CD4-positive, alpha-beta T cell treated with Interleukin-2 at 100 ng/mL for 4 hours (primary cell): ENCODE data around the gene CTSZ.
"Not testable (repeated sequence)": the region's sequence is repeated elsewhere in the genome, so short reads cannot be mapped to it uniquely, and the experiment has no call there.

ENCODE experiments used
- DNase-seq: peaks from one replicate; pipeline ENCODE4 v3.0.0-alpha.2; 2020; ENCODE audit warnings: low spot score

The CTSZ gene

DNA sequence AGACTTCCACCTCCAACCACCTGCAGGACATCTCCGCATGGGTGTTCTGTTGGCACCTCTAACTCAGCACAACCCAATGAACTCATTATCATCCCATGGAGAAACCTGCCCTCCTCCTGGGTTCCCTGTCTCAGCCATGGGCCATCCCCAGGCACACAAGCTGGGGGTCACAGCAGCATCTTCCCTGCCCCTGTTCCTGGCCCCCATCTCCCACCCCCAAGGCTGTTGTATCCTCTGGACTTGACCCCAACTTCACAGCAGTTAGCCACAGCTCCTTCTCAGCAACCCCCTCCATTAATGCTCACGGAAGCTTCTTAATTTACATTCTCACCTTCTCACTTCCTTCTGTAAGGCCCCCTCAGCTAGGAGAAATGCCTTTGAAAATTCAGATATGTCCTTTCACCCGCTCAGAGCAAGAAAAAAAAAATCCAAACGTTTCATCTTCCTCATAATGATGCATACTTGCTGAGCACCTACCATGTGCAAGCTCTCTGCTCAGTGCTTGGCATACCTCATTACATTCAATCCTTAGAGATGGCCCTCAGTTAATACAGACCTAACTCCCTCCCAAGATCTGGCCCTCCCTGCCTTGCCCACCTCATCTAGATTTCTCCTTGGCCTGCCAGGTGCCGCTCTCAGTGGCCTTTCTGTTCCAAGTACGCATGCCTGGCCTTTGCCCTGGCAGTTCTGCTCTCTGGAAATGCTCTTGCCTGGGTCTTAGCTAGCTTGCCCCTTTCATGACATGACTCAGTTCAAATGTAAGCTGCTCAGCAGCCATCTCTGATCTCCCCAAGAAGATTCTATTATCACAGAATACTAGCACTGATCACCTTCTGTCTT lies 28.5 kb downstream of the CTSZ start:
- no peak for DNase-seq

DNA sequence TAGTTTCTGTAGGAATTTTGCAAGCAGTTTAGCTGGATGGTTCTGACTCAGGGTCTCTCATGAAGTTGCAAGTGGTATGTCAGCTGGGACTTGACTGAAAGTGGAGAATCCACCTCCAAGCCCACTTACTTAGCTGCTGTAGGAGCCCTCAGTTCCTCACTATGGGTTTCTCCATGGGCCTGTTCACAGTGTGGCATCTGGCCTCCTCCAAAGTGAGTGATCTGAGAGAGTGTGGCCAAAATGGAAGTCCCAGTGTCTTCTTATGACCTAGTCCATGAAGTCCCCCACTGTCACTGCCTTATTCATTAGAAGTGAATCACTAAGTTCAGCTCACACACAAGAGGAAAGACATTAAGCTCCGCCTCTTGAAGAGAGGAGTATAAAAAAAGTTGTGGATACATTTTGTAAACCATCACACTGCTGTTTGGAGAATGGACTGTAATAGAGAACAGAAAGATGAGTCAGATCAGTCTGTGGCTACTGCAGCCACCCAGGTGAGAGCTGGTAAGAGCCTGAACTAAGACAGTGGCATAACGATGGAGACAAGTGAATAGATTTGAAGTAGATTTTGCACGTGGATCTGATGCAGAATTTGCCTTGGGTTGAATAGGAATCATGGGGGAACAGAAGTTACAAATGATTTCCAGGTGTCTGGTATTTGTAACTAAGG lies 30.9 kb downstream of the CTSZ start:
- DNase-seq, result no peak

DNA sequence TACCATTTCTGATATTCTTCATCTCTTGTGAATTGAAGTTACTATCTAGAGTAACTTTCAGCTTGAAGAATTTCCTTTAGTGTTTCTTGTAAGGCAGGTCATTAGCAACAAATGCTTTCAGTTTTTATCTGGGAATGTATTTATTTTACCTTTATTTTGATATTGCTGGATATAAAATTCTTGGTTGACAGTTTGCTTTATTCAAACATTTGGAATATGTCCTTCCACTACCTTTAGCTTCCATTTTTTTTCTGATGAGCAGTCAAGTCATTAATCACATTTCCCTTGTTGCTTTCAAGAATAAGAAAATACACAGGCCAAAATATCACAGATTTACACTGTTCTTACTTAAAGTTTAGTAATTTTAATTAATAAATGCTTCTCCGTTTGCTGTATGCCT lies 31.7 kb downstream of the CTSZ start:
- DNase-seq, result no peak

DNA sequence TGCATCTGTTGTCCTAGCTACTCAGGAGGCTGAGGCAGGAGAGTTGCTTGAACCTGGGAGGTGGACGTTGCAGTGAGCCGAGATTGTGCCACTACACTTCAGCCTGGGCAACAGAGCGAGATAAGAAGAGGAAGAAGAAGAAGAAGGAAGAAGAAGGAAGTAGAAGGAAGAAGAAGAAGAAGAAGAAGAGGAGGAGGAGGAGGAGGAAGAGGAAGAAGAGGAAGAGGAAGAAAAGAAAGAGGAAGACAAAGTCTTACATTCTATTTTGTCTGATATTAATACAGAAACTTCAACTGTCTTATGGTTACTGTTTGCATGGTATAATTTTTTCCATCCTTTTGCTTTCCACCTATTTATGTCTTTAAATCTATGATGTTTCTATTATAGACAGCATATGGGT lies 33.2 kb downstream of the CTSZ start:
- DNase-seq, result no peak

DNA sequence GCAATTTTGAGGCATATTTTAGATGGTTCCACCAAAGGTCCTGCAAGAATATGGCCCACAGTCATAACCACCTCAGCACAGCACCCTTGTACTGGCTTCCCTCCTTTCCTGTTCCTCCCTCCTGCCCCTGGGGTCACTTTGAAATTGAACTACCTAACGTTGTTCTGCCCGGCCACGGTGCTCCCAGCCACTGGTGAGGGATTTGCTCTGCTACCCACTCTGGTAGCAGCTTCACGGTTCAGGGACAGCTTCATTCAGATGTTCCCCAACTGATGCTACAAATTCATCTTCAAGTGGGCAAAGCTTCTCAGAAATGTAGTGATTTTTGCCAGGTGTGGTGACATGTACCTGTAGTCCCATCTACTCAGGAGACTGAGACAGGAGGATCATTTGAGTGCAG lies 33.9 kb downstream of the CTSZ start:
- DNase-seq, result no peak

DNA sequence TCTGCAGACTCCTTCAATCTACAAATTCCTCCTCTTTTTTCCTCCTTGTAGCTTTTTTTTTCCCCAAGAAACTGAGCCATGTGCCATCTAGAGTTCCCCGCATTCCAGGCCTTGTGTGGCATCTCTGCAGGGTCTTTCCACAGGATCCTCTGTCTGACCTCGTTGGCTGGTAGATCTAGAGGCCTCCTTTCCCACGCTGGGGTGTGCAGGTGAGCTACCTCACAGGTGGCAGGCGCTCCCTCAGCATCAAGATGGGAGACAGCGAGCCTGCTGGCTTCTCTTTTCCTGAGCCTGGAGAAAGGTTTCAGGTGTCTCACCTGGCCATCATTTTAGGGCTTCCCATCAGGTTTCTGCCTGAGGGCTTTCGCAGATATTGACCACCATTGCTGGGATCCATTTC lies 35.6 kb downstream of the CTSZ start:
- DNase-seq, result no peak

DNA sequence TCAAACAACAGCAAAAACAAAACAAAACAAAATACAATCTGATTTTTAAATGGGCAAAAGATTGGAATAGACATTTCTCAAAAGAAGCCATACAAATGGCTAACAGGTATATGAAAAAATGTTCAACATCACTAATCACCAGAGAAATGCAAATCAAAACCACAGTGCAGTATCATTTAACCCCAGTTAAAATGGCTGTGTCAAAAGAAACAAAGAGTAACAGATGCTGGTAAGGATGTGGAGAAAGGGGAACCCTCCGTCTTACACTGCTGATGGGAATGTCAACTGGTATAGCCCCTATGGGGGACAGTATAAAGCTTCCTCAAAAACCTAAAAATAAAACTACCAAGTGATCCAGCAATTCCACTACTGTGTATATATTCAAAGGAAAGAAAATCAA lies 36.9 kb downstream of the CTSZ start:
- DNase-seq, result no peak

DNA sequence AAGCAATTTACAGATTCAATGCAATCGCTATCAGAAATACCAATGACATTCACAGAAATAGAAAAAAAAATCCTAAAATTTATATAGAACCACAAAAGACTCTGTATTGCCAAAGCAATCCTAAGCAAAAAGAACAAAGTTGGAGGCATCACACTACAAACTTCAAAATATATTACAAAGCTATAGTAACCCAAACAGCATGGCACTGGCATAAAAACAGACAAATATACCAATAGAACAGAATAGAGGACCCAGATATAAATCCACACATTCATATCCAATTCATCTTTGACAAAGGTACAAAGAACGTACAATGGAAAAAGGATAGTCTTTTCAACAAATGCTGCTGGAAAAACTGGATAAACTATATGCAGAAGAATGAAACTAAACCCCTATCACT lies 37.6 kb downstream of the CTSZ start:
- no peak for DNase-seq

DNA sequence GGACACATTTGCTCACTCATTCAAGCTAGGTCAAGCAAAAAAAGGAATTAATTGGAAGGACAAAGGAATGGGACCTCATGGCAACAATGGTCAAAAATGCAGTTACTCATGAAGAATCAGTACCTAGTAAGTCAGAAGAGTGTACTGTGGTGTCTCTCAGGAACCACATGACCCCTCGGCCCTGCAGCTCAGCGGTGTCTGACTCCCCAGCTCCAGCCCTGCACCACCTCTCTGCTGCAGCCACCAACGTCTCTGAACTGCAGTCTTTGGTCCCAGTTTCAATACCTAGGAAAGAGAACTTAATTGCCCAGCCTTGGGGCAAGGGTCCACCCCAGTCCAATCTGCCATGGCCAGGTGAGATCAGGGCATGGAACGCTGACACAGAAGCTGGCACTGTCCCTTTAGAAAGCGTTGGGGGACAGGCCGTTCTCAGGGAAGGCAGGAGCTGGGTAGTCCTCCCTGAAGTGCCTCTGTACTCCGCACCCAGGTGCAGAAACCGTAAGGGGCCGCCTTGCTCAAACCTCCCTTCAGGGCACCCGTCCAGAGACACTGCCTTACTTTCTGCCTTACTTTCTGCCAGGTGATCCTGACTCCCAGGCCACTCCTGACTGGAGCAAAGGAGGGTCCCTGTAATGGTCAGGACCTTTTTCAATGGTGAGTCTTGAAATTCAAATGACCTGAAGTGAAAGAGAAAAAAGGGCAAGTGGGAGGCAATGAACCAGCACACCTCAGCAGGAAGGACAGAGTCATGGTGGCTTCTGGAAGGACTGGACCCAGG lies 39.2 kb downstream of the CTSZ start:
- DNase-seq, result no peak

DNA sequence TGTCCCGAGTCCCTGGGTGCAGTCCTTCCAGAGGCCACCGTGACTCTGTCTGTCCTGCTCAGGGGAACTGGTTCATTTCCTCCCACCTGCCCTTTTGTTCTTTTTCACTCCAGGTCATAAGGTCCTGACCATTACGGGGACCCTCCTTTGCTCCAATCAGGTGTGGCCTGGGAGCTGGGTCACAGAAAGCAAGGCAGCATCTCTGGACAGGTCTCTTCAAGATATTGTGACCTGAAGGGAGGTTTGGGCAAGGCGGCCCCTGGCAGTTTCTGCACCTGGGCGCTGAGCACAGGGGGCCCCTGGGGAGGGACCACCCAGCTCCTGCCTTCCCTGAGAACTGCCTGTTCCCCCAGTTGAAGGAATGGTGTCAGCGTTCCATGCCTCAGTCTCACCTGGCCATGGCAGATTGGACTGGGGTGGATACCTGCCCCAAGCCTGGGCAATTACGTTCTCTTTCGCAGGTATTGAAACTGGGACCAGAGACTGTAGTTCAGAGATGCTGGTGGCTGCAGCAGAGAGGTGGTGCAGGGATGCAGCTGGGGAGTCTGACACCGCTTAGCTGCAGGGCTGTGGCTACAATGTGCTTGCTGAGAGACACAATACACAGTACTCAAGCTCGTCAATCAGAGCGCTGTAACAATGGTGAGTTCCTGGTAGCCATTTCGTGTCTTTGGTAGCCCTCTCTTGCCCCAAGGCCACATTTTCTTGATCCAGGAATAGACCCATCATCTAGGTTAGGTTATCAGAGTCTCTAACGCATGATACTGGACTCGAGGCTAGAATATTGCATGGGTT lies 41.6 kb downstream of the CTSZ start:
- no peak for DNase-seq

DNA sequence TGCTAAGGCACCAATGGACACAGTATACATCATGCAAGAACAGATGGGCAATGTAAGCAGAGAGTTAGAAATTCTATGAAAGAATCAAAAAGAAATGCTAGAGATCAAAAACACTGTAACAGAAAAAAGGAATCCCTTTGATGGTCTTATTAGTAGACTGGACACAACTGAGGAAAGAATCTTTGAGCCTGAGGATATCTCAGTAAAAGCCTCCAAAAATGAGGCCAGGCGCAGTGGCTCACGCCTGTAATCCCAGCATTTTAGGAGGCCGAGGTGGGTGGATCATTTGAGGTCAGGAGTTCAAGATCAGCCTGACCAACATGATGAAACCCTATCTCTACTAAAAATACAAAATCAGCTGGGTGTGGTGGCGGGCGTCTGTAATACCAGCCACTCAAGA lies 43.1 kb downstream of the CTSZ start:
- DNase-seq, result not testable (repeated sequence)

DNA sequence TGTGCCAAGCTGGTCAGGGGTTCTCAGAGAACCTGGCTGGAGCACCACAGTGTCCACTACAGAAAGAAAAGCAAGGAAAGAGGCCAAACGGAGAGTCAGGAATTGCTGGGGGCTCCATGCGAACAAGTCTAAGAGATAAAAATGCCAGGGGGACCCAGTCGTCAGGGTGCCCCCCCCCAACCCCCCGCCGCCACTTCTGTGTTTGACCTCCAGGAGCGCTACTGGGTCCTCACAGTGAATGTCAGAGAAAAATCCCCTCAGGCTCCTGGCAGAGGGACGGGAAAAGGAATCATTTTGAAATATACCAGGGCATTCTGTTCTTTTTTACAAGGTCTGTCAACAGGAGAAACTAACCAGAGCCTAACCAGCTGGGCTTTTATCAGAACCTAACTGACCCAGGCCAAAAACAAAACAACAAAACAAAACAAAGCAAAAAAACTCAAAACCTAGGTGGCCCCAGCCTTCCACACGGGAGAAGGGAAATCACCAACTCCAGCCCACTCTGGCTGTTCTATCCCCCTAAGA lies 43.9 kb downstream of the CTSZ start:
- no peak for DNase-seq

DNA sequence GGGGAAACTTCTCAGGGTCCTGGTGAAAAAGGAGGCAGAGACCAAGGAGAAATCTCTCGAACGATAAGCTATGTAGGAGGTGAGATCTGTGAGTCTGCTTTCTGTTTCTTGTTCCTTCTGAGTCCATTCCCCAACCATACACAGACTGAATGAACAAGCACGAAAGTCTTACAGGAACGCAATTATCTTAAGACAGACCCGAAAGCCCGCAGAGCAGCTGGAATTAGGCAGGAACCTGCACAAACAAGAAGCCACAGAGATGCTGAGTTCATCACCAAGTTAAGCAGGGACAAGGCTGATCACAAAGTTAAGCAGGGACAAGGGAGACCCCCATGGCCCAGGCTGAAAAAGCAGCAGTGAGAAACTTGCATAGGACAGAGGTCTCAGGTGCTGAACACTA lies 47.4 kb downstream of the CTSZ start:
- no peak for DNase-seq

DNA sequence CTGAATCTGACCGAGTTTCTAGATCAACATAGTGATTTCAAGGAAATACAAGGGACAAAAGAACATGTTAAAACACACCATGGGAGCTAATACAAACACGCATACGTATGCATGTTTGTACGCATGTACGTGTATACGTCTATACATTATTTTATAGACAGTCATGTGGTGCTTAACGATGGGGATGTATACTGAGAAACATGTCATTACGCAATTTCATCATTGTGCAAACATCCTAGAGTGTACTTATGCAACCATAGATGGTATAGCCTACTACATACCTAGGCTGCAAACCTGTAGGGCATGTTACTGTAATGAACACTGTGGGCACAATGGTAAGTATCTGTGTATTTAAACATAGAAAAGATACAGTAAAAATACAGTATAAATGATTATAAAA lies 51.0 kb downstream of the CTSZ start:
- DNase-seq, result no peak

DNA sequence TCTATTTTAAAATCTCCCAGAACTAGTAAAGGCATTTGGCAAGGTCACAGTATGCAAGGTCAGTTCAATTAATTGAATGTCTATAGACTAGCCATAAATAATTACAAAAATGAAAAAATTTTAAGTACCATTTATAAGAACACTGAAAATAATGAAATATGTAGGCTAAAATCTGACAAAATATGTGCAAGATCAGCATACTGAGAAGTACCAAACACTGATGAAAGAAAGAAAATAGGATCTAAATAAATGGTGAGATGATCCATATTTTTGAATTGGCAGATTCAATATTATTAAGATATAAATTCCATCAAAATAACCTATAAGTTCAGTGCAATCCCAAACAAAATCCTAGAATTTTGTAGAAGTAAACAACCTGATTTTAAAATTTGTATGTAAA lies 54.0 kb downstream of the CTSZ start:
- DNase-seq, result no peak

DNA sequence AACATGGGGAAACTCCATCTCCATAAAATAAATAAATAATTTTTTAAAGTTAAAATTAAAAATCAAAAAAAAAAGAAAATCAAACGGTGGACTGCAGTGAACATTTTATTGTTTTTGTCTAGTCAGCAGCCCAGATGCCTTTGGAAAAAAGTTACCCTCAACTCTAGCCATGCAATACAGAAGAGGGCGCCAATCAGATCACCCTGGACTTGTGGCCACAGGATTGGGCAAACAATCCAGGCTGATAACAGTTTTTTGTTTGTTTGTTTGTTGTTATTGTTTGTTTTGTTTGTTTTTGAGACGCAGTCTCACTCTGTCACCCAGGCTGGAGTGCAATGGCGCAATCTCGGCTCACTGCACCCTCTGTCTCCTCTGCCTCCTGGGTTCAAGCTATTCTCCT lies 56.5 kb downstream of the CTSZ start:
- DNase-seq, result no peak

DNA sequence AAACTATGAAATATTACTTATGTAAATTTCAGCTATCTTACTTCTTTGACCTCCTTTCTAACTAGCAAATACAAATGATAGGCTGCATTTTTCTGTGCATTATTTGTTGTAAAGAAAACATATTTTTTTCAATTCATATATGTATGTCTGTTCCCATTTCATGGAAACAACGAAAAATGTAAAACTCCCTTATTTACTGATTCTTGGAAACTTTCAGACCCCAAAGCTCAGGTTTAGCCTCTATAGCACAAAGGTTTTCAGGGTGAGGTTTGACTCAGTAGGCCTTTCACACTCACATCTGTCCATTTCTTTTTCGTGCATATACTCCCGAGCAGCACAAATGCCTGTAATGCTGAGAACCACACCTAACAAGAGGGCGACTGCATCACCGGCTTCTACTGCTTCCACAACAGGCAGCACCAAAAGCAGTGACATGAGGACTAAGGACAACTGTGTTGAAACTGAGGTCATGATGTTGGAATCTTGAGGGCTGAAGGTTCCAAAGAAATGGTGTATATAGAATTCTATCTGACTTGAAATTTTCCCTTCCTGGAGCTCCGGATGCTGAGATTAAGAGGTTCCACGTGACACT lies 59.2 kb downstream of the CTSZ start:
- DNase-seq, result not testable (repeated sequence)

DNA sequence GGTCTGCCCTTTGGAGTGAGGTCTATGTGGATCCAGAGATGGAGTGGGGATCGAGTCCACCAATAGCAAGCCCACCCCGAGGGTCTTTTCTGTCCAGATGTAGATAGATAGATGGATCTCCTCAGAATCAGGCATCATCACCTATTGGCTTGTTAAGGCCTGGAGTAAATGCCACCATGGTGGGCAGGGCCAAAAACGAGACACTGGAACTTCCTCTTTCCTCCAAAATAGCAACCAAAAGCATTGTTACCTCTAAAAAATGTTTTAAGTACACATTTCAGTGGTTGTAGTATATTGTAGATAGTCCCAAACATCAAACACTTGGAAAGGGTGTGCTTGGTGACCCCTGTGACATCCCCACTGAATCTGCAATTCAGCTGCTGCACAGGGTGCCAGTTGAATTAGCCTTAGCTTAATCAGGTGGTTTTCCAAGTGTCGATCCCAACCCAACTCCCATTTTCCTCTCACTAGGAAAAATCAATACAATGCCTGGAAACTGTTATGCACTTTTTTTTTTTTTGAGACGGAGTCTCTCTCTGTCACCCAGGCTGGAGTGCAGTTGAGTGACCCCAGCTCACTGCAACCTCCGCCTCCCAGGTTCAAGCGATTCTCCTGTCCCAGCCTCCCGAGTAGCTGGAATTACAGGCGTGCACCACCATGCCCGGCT lies 61.0 kb downstream of the CTSZ start:
- no peak for DNase-seq
